ENCODE measurements around the gene PCDH1.

PCDH1 gene

DNA sequence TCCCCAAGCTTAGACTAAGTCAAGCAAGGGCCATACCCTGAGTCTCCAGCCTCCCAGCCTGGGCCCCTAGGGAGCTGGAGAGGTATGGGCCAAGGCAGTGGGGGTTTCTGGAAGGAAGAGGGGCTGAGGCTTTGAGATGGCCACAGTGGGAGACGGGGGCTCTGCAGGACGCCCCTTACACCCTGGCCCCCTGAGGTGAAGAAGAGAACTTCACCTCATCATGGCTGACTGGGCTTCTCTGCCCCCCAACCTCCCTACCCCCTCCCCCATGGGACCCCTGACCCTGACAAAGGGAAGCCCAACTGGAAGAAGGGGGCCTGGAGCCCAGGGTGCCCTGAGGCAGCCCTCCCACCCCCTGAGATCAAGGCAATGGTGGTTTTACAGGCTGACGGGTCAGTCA is 25.8 kb downstream of the PCDH1 start:
- DNase-seq: no peak

- no peak for DNase-seq
These were observed 26.9 kb downstream of the PCDH1 start for GRCh38 chr5:141851195-141851874.

GRCh38 chr5:141850786-141851185 is 27.4 kb downstream of the PCDH1 start:
- no peak for DNase-seq

DNA sequence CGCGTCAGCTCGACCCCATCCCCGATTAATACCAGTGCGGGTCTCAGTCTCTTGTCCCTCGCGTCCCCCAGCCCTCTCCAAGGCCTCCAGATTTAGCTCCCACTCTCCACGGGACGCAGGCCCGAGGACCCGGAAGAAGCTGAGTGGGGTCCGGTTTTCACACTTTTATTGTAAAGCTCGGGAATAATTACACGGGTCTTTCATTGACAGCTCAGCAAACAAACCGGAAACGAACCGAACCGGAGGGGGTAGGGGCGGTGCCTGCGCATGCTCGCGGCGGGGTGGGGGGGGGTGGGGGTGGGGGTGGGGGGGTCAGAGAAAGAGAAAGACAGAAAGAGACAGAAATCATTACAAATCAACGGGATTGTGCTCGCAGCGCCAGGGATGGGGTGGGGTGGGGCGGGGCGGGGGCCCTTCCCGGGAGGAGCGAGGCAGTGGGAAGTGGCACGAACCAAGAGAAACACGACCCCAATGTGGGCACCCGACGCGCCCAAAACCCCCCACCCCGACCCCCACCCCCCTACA is 27.9 kb downstream of the PCDH1 start:
- DNase-seq: peak; percentile 21

DNA sequence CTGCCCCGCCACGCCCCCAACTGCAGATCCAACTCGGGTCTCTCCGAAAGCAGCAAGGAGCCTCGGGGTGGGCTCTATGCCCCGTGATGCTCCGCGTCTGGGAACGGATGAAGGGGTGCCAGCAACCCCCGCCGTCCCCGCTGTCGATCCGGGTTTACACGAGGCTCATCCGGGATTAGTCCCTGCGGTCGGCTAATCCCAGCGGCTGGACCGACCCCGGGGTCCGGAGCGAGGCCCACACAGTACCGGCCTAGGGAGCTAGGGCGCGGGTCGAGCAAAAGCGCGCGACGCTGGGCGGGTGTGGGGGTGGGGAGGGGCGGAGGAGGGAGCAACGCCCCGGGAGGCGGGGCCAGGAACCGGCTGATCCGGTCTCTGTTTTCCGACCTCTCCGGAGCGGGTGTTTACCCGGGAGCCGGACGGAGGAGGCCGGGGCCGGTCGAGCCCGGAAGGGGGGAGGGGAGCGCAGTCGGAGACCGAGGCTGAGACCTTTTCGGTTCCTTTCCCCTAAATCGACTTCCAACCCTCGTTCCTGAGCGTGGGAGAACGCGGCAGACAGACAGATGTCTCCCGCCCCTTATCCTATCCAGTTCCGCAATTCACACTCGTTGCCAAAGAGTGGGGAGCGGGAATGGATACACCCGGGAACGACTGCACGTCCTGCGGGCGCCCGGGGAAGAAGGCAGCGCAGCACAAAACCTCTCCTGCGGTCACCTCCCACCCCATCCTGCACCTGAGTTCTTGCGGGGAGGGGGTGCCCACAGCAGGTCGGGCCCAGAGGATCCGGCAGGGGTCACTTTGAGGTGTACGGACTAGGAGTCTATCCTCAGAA is 28.6 kb downstream of the PCDH1 start:
- DNase-seq: peak; percentile 57

GRCh38 chr5:141848744-141849414 is 29.3 kb downstream of the PCDH1 start:
- no peak for DNase-seq

- DNase-seq: no peak
These were observed 32.2 kb downstream of the PCDH1 start for GRCh38 chr5:141846031-141846430.

DNA sequence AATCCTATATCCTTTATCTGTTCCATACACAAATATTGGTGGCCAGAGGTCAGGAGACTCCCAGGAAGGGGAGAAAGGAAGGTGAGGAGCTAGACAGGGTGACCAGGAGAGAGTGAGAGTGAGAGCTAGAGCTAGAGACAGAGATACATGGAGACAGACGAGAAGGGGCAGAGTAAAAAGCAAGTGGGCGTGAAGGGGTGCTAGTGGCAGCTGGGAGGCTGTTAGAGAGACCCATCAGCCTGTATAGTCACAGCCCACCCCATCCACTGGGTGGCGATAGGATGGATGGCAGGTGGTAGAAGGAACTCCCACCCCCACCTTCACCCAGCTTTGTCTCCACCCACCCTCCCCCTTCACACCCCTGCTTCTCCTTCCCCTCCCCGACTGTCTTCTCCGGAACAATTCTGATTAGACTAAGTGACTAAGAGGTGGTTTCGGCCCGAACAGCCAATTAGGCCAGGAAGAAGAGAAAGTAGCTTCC is 32.8 kb downstream of the PCDH1 start:
- DNase-seq: no peak

GRCh38 chr5:141844414-141845097 is 33.7 kb downstream of the PCDH1 start:
- DNase-seq: no peak

GRCh38 chr5:141843156-141843927 is 34.9 kb downstream of the PCDH1 start:
- DNase-seq: no peak

DNA sequence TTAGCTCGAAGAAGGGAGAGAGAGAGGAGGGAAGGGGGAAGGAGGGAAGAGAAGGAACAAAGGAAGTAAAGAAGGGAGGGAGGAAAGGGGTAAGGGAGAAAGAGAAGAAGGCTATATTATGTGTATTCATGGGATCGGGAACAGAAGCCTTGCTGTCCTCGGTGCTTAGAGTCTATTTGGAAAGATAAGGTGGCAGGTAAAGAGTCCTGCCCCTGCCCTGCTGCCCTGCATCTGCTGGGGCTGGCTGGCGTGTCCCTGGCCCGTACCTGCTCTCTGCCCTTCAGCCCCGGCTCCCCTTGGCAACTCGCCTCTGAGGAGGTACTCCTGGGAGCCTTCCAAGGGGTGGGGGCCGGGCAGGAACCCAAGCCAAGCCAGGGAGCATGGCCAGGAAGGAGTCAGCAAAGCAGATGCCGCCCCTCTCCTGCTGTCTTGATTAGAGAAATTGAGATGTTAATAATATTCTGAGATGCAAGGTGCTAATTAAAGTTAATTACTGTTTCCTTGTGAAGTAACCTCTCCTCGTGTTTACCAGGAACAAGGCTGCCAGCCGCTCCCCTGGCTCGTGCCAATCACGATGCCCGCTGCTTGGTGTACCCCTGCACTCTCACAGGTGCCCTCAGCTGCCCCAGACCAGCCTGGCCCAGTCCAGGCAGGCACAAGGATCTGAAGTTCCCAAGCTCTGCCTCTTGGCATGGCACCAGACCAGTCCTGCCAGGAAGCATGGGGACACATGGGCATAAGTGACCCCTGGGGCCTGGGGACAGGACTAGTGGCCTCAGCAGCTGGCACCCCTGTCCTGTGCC is 36.6 kb downstream of the PCDH1 start:
- DNase-seq: no peak

DNA sequence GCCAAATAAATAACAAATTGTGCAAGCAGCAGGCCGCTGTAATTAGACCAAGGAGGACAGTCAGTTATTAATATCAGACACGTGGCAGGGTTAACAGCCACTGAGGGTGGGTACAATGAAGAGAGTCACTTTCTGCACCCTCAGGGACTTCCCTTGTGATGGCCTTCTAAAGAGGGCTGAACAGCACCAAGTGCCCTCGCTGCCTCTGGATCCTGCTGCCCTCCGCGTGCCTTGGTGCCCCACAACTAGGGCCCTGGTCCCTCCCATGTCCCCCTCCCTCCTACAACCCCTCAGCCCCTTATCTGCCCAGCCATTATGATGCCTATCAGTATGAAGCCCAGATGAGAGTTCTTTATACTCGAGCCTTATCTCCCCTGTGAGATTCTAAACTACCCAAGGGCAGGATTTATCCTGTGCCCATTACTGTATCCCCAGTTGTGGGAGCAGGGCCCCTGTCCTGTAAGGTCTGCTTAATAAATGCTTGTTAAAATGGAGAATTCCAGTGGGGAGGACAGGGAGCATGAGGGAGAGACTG is 37.3 kb downstream of the PCDH1 start:
- DNase-seq: no peak

DNA sequence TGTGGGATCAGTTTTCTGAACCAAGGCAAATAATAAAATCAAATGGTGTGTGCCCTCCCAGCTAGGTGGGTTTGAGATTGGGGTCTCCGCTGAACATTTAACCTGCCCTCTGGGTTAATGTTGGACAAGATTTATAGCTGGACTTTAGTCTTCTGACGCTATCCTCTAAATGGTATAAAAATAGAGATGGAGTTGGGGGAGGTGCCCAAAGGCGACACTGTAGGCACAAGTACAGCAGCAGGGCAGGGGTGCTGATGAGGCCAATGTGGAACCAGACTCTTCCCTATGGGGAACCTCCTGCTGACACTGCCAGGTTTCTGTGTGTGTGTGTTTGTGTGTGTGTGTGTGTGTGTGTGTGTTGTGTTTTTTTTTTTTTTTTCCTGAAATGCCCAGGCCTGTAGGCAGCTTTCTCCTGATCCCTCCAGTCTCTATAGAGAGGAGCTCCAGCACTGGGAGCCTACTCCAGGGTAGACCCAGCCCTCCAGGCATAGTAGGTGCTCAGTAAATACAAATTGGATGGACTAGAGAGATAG is 37.9 kb downstream of the PCDH1 start:
- DNase-seq: no peak

GRCh38 chr5:141839015-141839513 is 39.1 kb downstream of the PCDH1 start:
- DNase-seq: no peak

- no peak for DNase-seq
These were observed 39.7 kb downstream of the PCDH1 start for GRCh38 chr5:141838326-141839014.

GRCh38 chr5:141835928-141836670 is 42.1 kb downstream of the PCDH1 start:
- DNase-seq: no peak

DNA sequence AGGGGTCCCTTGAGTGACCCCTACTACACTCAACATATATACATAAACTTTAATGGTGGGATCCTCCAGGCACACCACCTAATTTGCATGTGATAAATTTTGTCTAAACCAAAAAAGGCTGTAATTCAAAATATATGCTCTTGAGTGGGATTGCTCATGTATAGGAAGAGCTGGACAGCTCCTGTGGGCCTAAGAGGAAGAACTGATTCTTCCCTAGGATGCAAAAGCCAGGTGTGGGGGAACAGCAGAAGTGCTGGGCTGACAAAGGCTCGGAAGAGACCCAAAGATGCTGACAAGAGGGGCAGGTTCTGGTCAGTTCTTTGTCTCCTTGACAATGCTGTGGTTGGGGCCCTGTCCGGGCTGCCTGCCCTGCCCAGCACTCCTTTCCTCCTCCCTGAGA is 43.9 kb downstream of the PCDH1 start:
- no peak for DNase-seq

GRCh38 chr5:141832131-141832530 is 46.1 kb downstream of the PCDH1 start:
- DNase-seq: no peak

- no peak for DNase-seq
These were observed 50.0 kb downstream of the PCDH1 start for GRCh38 chr5:141828162-141828561.
